SK-N-SH (cell line): Measurements from ENCODE around the gene TDRKH.

Experiments
- EZH2phosphoT487 ChIP-seq: fragments of 200-600 bp; sonication (generic); IDR thresholded peaks from 2 replicates; pipeline ENCODE4 v1.6.1; 2017; ENCODE audit warnings: low read depth, mixed run types, mild to moderate bottlenecking, antibody characterized with exemption, moderate library complexity, borderline replicate concordance
- FOXM1 ChIP-seq: IDR thresholded peaks from 2 replicates; pipeline ENCODE4 v1.4.0; 2012; ENCODE audit warnings: low read depth, mild to moderate bottlenecking
- GATA2 ChIP-seq: sonication (generic); formaldehyde crosslinking; IDR thresholded peaks from 2 replicates; pipeline ENCODE4 v1.5.0; 2020; ENCODE audit warnings: mild to moderate bottlenecking, missing genetic modification reagents
- MEF2A ChIP-seq: IDR thresholded peaks from 2 replicates; pipeline ENCODE4 v1.4.0; 2012; ENCODE audit warnings: low read depth, borderline replicate concordance
- POLR2AphosphoS5 ChIP-seq: IDR thresholded peaks from 2 replicates; pipeline ENCODE4 v1.6.1; 2012; ENCODE audit warnings: low read depth, low read length
- TAF1 ChIP-seq: IDR thresholded peaks from 2 replicates; pipeline ENCODE4 v1.6.1; 2012; ENCODE audit warnings: low read depth, mild to moderate bottlenecking, low read length, moderate library complexity, borderline replicate concordance
- TEAD4 ChIP-seq: IDR thresholded peaks from 2 replicates; pipeline ENCODE4 v1.4.0; 2012; ENCODE audit warnings: mild to moderate bottlenecking, borderline replicate concordance; ENCODE audit not compliant: insufficient read depth
- TF ChIP-seq, protein P1 (sequence below): fragments of 200-600 bp; sonication (generic); IDR thresholded peaks from 2 replicates; pipeline ENCODE4 v1.6.1; 2017; ENCODE audit warnings: antibody characterized with exemption, mild to moderate bottlenecking, moderate library complexity
- TF ChIP-seq, protein P2 (sequence below): IDR thresholded peaks from 2 replicates; pipeline ENCODE4 v1.4.0; 2012; ENCODE audit warnings: low read depth, borderline replicate concordance

DNA sequence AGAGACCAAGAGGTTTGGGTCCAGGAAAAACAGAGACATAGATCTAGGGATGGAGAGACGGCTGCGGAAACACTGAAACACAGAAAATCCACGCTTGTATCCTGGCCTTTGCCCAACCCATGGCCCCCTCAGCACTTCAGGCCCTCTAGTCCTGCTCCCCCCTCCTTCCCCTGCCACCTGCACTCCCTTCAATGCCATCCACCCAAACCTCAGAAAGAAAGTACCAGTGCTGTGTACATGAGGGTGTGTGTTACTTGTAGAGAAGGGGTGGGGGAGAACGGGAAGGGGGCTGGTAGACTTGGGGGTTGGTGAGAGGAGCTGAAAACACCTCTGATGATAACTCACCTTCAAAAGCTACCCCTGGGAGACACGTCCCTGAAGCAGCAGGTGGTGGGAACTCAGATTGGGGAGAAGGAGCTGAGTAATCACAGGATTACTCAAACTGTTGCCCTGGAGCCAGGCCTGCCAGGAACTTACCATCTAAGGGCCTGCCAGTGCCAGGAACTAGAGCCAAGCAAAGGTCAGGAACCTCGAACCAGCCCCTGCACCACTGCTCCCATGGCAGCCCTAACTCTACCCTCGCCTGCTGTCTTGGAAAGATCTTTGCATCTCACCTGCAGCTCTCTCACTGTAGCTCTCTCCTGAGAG lies 29.8 kb upstream of the TDRKH start:
- TF ChIP-seq, protein P1, sequence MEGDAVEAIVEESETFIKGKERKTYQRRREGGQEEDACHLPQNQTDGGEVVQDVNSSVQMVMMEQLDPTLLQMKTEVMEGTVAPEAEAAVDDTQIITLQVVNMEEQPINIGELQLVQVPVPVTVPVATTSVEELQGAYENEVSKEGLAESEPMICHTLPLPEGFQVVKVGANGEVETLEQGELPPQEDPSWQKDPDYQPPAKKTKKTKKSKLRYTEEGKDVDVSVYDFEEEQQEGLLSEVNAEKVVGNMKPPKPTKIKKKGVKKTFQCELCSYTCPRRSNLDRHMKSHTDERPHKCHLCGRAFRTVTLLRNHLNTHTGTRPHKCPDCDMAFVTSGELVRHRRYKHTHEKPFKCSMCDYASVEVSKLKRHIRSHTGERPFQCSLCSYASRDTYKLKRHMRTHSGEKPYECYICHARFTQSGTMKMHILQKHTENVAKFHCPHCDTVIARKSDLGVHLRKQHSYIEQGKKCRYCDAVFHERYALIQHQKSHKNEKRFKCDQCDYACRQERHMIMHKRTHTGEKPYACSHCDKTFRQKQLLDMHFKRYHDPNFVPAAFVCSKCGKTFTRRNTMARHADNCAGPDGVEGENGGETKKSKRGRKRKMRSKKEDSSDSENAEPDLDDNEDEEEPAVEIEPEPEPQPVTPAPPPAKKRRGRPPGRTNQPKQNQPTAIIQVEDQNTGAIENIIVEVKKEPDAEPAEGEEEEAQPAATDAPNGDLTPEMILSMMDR, result no peak
- TF ChIP-seq GATA2 (no peak), FOXM1 (no peak), EZH2phosphoT487 (no peak), MEF2A (no peak), TAF1 (no peak), TEAD4 (no peak), POLR2AphosphoS5 (no peak)
- TF ChIP-seq, protein P2, sequence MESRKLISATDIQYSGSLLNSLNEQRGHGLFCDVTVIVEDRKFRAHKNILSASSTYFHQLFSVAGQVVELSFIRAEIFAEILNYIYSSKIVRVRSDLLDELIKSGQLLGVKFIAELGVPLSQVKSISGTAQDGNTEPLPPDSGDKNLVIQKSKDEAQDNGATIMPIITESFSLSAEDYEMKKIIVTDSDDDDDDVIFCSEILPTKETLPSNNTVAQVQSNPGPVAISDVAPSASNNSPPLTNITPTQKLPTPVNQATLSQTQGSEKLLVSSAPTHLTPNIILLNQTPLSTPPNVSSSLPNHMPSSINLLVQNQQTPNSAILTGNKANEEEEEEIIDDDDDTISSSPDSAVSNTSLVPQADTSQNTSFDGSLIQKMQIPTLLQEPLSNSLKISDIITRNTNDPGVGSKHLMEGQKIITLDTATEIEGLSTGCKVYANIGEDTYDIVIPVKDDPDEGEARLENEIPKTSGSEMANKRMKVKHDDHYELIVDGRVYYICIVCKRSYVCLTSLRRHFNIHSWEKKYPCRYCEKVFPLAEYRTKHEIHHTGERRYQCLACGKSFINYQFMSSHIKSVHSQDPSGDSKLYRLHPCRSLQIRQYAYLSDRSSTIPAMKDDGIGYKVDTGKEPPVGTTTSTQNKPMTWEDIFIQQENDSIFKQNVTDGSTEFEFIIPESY, result no peak
